Measurements from ENCODE around the gene OR2M7. TPM values are rescaled to one million over a fixed set of nuclear protein-coding genes. Genes with fewer than 3 reads are reported as not detected.

Gene OR2M7
- polyA plus RNA-seq, 1 donor from 2014 or later = not detected

DNA sequence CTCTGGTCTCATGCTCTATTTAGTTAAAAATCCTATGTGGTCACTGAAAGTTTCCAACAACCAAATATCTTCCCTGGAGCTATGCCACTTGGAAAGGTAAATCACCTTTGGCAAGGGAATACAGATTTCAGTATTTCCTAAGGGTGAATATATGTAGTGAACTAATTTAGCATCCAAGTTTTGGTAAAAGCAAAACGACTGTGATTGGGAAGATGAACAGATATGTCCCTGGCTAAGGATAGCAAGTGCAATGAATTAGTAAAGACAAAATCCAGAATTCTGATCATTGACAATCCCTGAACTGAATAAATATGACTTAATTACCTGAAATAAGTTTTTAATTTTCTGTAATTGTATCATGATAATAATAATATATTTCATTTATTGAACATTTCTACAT, 46.5 kb downstream of the OR2M7 start, which contains the start of gene OR2T33:
OR2T33 (minus strand) TSS at position 101 of the 400 bp plus-strand sequence. CDS start 4,162 bp downstream, outside the sequence.
- H3K27me3 ChIP-seq (ENCODE audit: insufficient read depth, low read depth, low read length) = no peaks in the 10 kb centered on the region
- no peak within 1 kb of the TSS for H3K4me2 ChIP-seq (ENCODE audit: low read length)
- H3K4me3 ChIP-seq (ENCODE audit: low read length) = no peak within 1 kb of the TSS
- no peaks in the 10 kb centered on the region for H3K79me2 ChIP-seq (replicated peaks; ENCODE audit: insufficient read depth, low read length)
- no peaks in the 10 kb centered on the region for H3K9me2 ChIP-seq (ENCODE audit: insufficient read depth, low read length)
- H3F3A ChIP-seq (ENCODE audit: insufficient read depth, low read length, poor library complexity, severe bottlenecking) = no peaks in the 10 kb centered on the region
- H3K36me3 ChIP-seq (ENCODE audit: insufficient read depth, low read length) = no peaks in the 10 kb centered on the region
- no peak within 1 kb of the TSS for H3K9ac ChIP-seq (ENCODE audit: low read length)
- no peaks in the 10 kb centered on the region for H4K20me1 ChIP-seq (ENCODE audit: insufficient read depth)
- H3K27ac ChIP-seq (ENCODE audit: low read length) = no peak within 1 kb of the TSS
- no peak within 1 kb of the TSS for H2AFZ ChIP-seq (ENCODE audit: low read depth, low read length)
- peaks cover 6% of the 10 kb centered on the region for H3K9me3 ChIP-seq (ENCODE audit: low read length)
- TF ChIP-seq POLR2AphosphoS5 (IDR thresholded peaks at IDR 0.05) = no peak
- no peak for TF ChIP-seq TAF1 (IDR thresholded peaks at IDR 0.05; ENCODE audit: low read depth)
- TF ChIP-seq SMC3 (conservative IDR thresholded peaks at IDR 0.05; ENCODE audit: poor library complexity) = no peak
- no peak for TF ChIP-seq EP300 (conservative IDR thresholded peaks at IDR 0.05; ENCODE audit: poor library complexity, severe bottlenecking)
- no peak for TF ChIP-seq MXI1 (conservative IDR thresholded peaks at IDR 0.05; ENCODE audit: poor library complexity, severe bottlenecking)

Other genes with a start within 250 kb of the OR2M7 start
- gene OR2L13, start 229.4 kb downstream of the OR2M7 start, polyA plus RNA-seq = 1.2 TPM in 1 of 2 replicates, not detected in the other
- gene OR2M5, start 179.4 kb downstream of the OR2M7 start, polyA plus RNA-seq = not detected in 2 replicates
- not detected in 2 replicates for gene OR2M2, start 149.7 kb downstream of the OR2M7 start, polyA plus RNA-seq
- gene OR2M3, start 127.3 kb downstream of the OR2M7 start, polyA plus RNA-seq = not detected in 2 replicates
- not detected in 2 replicates for gene OR2M4, start 93.2 kb downstream of the OR2M7 start, polyA plus RNA-seq
- gene OR2T33, start 46.6 kb downstream of the OR2M7 start, polyA plus RNA-seq = not detected in 2 replicates
- not detected in 2 replicates for gene OR2T12, start 21.1 kb downstream of the OR2M7 start, polyA plus RNA-seq
- gene OR14C36, start 24.2 kb upstream of the OR2M7 start, polyA plus RNA-seq = not detected in 2 replicates
- gene OR2T4, start 37.1 kb upstream of the OR2M7 start, polyA plus RNA-seq = not detected in 2 replicates
- gene OR2T6, start 51.2 kb upstream of the OR2M7 start, polyA plus RNA-seq = not detected in 2 replicates
- gene OR2T1, start 78.5 kb upstream of the OR2M7 start, polyA plus RNA-seq = not detected in 2 replicates
- not detected in 2 replicates for gene OR2T2, start 121.1 kb upstream of the OR2M7 start, polyA plus RNA-seq
- gene OR2T3, start 148.8 kb upstream of the OR2M7 start, polyA plus RNA-seq = not detected in 2 replicates
- not detected in 2 replicates for gene OR2T5, start 164.0 kb upstream of the OR2M7 start, polyA plus RNA-seq
- not detected in 2 replicates for gene OR2G6, start 183.5 kb upstream of the OR2M7 start, polyA plus RNA-seq
- gene OR2T29, start 238.2 kb upstream of the OR2M7 start, polyA plus RNA-seq = not detected in 2 replicates